GM11168 (cell line): ENCODE results near the gene TNK2.
"Not testable (repeated sequence)": the region's sequence is repeated elsewhere in the genome, so short reads cannot be mapped to it uniquely, and the experiment has no call there.

Experiments used
- in situ Hi-C: fragments of 300-500 bp; cut with MboI; formaldehyde crosslinking; loops from one replicate; pipeline ENCODE4 v1.12.0; 2022; ENCODE audit warnings: low sequenced_read_pairs; ENCODE audit not compliant: unreplicated experiment

The TNK2 gene

GRCh38 chr3:195907934-195908693, at the start of gene TNK2:
Gene TNK2, minus strand, starts transcription at chr3:195908551. Its CDS starts 19,963 bp downstream, at chr3:195888588.
- in situ Hi-C loops, result no loop called here

- in situ Hi-C loops, result no loop called here
Observed at GRCh38 chr3:195956577-195956976, 48.2 kb upstream of the TNK2 start.

- in situ Hi-C loops, result not testable (repeated sequence)
Observed at GRCh38 chr3:195955416-195955841, 47.1 kb upstream of the TNK2 start.

- in situ Hi-C loops, result loop anchor here (5.0 kb wide), 1 partner anchor 317 kb away; no protein-coding TSS in a partner anchor
Observed at GRCh38 chr3:195954752-195955119, 46.4 kb upstream of the TNK2 start.

- in situ Hi-C loops, result loop anchor here (5.0 kb wide), 1 partner anchor 317 kb away; no protein-coding TSS in a partner anchor
Observed at GRCh38 chr3:195954052-195954751, 45.9 kb upstream of the TNK2 start.

- in situ Hi-C loops, result loop anchor here (5.0 kb wide), 1 partner anchor 315 kb away; no protein-coding TSS in a partner anchor
Observed at GRCh38 chr3:195952590-195952989, 44.2 kb upstream of the TNK2 start.

- in situ Hi-C loops, result loop anchor here (5.0 kb wide), 1 partner anchor 314 kb away; no protein-coding TSS in a partner anchor
Observed at GRCh38 chr3:195951443-195952177, 43.3 kb upstream of the TNK2 start.

- in situ Hi-C loops, result loop anchor here (5.0 kb wide), 1 partner anchor 313 kb away; no protein-coding TSS in a partner anchor
Observed at GRCh38 chr3:195950731-195951130, 42.4 kb upstream of the TNK2 start.

- in situ Hi-C loops, result loop anchor here (5.0 kb wide), 1 partner anchor 313 kb away; no protein-coding TSS in a partner anchor
Observed at GRCh38 chr3:195950164-195950563, 41.8 kb upstream of the TNK2 start.

GRCh38 chr3:195946910-195947699, 38.8 kb upstream of the TNK2 start:
- in situ Hi-C loops, result loop anchor here (5.0 to 10.0 kb wide), 2 partner anchors 60 to 1698 kb away; no protein-coding TSS in a partner anchor

GRCh38 chr3:195941265-195941815, 33.0 kb upstream of the TNK2 start:
- in situ Hi-C loops, result loop anchor here (10.0 kb wide), 1 partner anchor 1703 kb away; no protein-coding TSS in a partner anchor

GRCh38 chr3:195940806-195941205, 32.5 kb upstream of the TNK2 start:
- in situ Hi-C loops, result loop anchor here (10.0 kb wide), 1 partner anchor 1704 kb away; no protein-coding TSS in a partner anchor

- in situ Hi-C loops, result loop anchor here (10.0 kb wide), 1 partner anchor 1705 kb away; no protein-coding TSS in a partner anchor
Observed at GRCh38 chr3:195939526-195940470, 31.4 kb upstream of the TNK2 start.

GRCh38 chr3:195933044-195933430, 24.7 kb upstream of the TNK2 start:
- in situ Hi-C loops, result not testable (repeated sequence)

- in situ Hi-C loops, result no loop called here
Observed at GRCh38 chr3:195932418-195933043, 24.2 kb upstream of the TNK2 start.

- in situ Hi-C loops, result no loop called here
Observed at GRCh38 chr3:195931582-195932273, 23.4 kb upstream of the TNK2 start.

GRCh38 chr3:195929452-195929851, 21.1 kb upstream of the TNK2 start:
- in situ Hi-C loops, result no loop called here
